ENCODE results near the gene SUSD5. TPM values are rescaled to one million over a fixed set of nuclear protein-coding genes. Genes with fewer than 3 reads are reported as not detected.
A peak's percentile ranks its signal among the peaks of the same experiment; 100 is the strongest.
"Not testable (repeated sequence)": the region's sequence is repeated elsewhere in the genome, so short reads cannot be mapped to it uniquely, and the experiment has no call there.

Gene SUSD5
- total RNA-seq, 1 experiment from 2014 or later = not detected

- BruUV-seq (replicated peaks) = no TSS peak
- Histone ChIP-seq H3K4me1 (ENCODE audit: insufficient read depth, low read length) (no peaks in the 10 kb centered on the region), H3K27me3 (ENCODE audit: low read length) (no peaks in the 10 kb centered on the region), H2AFZ (ENCODE audit: low read length) (no peak overlapping the region), H3K79me2 (ENCODE audit: low read length) (no peaks in the 10 kb centered on the region), H3K4me2 (ENCODE audit: low read length) (no peak overlapping the region), H4K20me1 (ENCODE audit: low read length) (no peaks in the 10 kb centered on the region), H3K4me3 (ENCODE audit: low read length) (no peak overlapping the region), H3K9me3 (ENCODE audit: low read length) (no peaks in the 10 kb centered on the region), H3K27ac (ENCODE audit: low read length) (no peak overlapping the region), H3K9me2 (replicated peaks; ENCODE audit: low read length) (no peaks in the 10 kb centered on the region), H3K36me3 (ENCODE audit: low read depth, low read length) (peaks cover 29% of the 10 kb centered on the region), H3F3A (ENCODE audit: low read length, unreplicated experiment) (no peaks in the 10 kb centered on the region), H3K9ac (ENCODE audit: low read length) (no peak overlapping the region)
- CTCF ChIA-PET = interaction anchor here (0.6 kb wide), 1 partner anchor 476 kb away, joined by 3 read pairs; no protein-coding TSS in a partner anchor
- TF ChIP-seq CTCF (conservative IDR thresholded peaks at IDR 0.05; ENCODE audit: low read depth, low read length) (peak; percentile 76), EZH2phosphoT487 (IDR thresholded peaks at IDR 0.05; ENCODE audit: borderline replicate concordance, low read length) (no peak)
- POLR2A ChIA-PET (ENCODE audit: unreplicated experiment) = no interaction called here
- peak; percentile 21 for DNase-seq
- intact Hi-C loops (cut with micrococcal nuclease) = no loop called here
- no peak for ATAC-seq
These were observed 74.2 kb downstream of the SUSD5 start for GRCh38 chr3:33144433-33144832.

- Histone ChIP-seq H4K20me1 (ENCODE audit: low read length) (no peaks in the 10 kb centered on the region), H2AFZ (ENCODE audit: low read length) (no peak overlapping the region), H3K36me3 (ENCODE audit: low read depth, low read length) (peaks cover 39% of the 10 kb centered on the region), H3K4me2 (ENCODE audit: low read length) (no peak overlapping the region), H3F3A (ENCODE audit: low read length, unreplicated experiment) (no peaks in the 10 kb centered on the region), H3K27ac (ENCODE audit: low read length) (no peak overlapping the region), H3K79me2 (ENCODE audit: low read length) (no peaks in the 10 kb centered on the region), H3K9me3 (ENCODE audit: low read length) (no peaks in the 10 kb centered on the region), H3K9ac (ENCODE audit: low read length) (no peak overlapping the region), H3K4me1 (ENCODE audit: insufficient read depth, low read length) (no peaks in the 10 kb centered on the region), H3K9me2 (replicated peaks; ENCODE audit: low read length) (no peaks in the 10 kb centered on the region), H3K4me3 (ENCODE audit: low read length) (no peak overlapping the region), H3K27me3 (ENCODE audit: low read length) (no peaks in the 10 kb centered on the region)
- CTCF ChIA-PET = no interaction called here
- no TSS peak for BruUV-seq (replicated peaks)
- POLR2A ChIA-PET (ENCODE audit: unreplicated experiment) = interaction anchor here (0.7 kb wide), 1 partner anchor 138 kb away, joined by 5 read pairs; no protein-coding TSS in a partner anchor
- intact Hi-C loops (cut with micrococcal nuclease) = no loop called here
- TF ChIP-seq CTCF (conservative IDR thresholded peaks at IDR 0.05; ENCODE audit: low read depth, low read length) (no peak), EZH2phosphoT487 (IDR thresholded peaks at IDR 0.05; ENCODE audit: borderline replicate concordance, low read length) (no peak)
- ATAC-seq = no peak
- DNase-seq = no peak
These were observed 77.6 kb downstream of the SUSD5 start for GRCh38 chr3:33141006-33141405.

GRCh38 chr3:33139996-33140395 is 78.6 kb downstream of the SUSD5 start:
- H3K4me1 ChIP-seq (ENCODE audit: insufficient read depth, low read length) = no peaks in the 10 kb centered on the region
- H4K20me1 ChIP-seq (ENCODE audit: low read length) = no peaks in the 10 kb centered on the region
- H3K27ac ChIP-seq (ENCODE audit: low read length) = no peak overlapping the region
- H3K4me3 ChIP-seq (ENCODE audit: low read length) = no peak overlapping the region
- H3F3A ChIP-seq (ENCODE audit: low read length, unreplicated experiment) = no peaks in the 10 kb centered on the region
- BruUV-seq (replicated peaks) = no TSS peak
- H3K4me2 ChIP-seq (ENCODE audit: low read length) = no peak overlapping the region
- H3K9me2 ChIP-seq (replicated peaks; ENCODE audit: low read length) = no peaks in the 10 kb centered on the region
- TF ChIP-seq CTCF (conservative IDR thresholded peaks at IDR 0.05; ENCODE audit: low read depth, low read length) = no peak
- no peak for TF ChIP-seq EZH2phosphoT487 (IDR thresholded peaks at IDR 0.05; ENCODE audit: borderline replicate concordance, low read length)
- TF ChIP-seq EZH2 (IDR thresholded peaks at IDR 0.05; ENCODE audit: low read length, unreplicated experiment) = no peak
- DNase-seq (no peak), ATAC-seq (no peak)
- no peaks in the 10 kb centered on the region for H3K27me3 ChIP-seq (ENCODE audit: low read length)
- H3K9ac ChIP-seq (ENCODE audit: low read length) = no peak overlapping the region
- no peak overlapping the region for H2AFZ ChIP-seq (ENCODE audit: low read length)
- H3K79me2 ChIP-seq (ENCODE audit: low read length) = no peaks in the 10 kb centered on the region
- H3K36me3 ChIP-seq (ENCODE audit: low read depth, low read length) = peaks cover 43% of the 10 kb centered on the region
- H3K9me3 ChIP-seq (ENCODE audit: low read length) = no peaks in the 10 kb centered on the region
- ChIA-PET POLR2A (ENCODE audit: unreplicated experiment) (no interaction called here), CTCF (no interaction called here)
- intact Hi-C loops (cut with micrococcal nuclease) = no loop called here

- intact Hi-C loops (cut with micrococcal nuclease); ATAC-seq: not testable (repeated sequence)
These were observed 79.5 kb downstream of the SUSD5 start for GRCh38 chr3:33139006-33139623.

More at GRCh38 chr3:33139006-33139623, 79.5 kb downstream of the SUSD5 start:
- H4K20me1 ChIP-seq (ENCODE audit: low read length); DNase-seq; H3K27me3 ChIP-seq (ENCODE audit: low read length); H3K4me3 ChIP-seq (ENCODE audit: low read length); H3K79me2 ChIP-seq (ENCODE audit: low read length); H3K9ac ChIP-seq (ENCODE audit: low read length); POLR2A ChIA-PET (ENCODE audit: unreplicated experiment); H3K4me1 ChIP-seq (ENCODE audit: insufficient read depth, low read length); CTCF ChIA-PET; H3K9me3 ChIP-seq (ENCODE audit: low read length); BruUV-seq (replicated peaks); H3K9me2 ChIP-seq (replicated peaks; ENCODE audit: low read length); H3K4me2 ChIP-seq (ENCODE audit: low read length); H2AFZ ChIP-seq (ENCODE audit: low read length); H3F3A ChIP-seq (ENCODE audit: low read length, unreplicated experiment); H3K27ac ChIP-seq (ENCODE audit: low read length): not testable (repeated sequence)
- peaks cover 49% of the 10 kb centered on the region for H3K36me3 ChIP-seq (ENCODE audit: low read depth, low read length)

Data from PC-3 (cell line).